Fibroblast of lung (primary cell): ENCODE data around the gene DCLRE1B. TPM values are rescaled to one million over a fixed set of nuclear protein-coding genes. Genes with fewer than 3 reads are reported as not detected.

ENCODE experiments used
- DNase-seq, 2 donors: peaks; one replicate each; pipeline versions ENCODE4 v3.0.0 to v3.0.0-alpha.2; 2010; ENCODE audit warnings: low read depth in 2 of 2
- H2AFZ ChIP-seq: 2 replicates; pipeline ENCODE4 v1.5.1; 2012; ENCODE audit warnings: low read length, control low read depth, inconsistent platforms
- H3K27ac ChIP-seq: 2 replicates; pipeline ENCODE4 v1.5.1; 2011; ENCODE audit warnings: low read length, control low read depth; ENCODE audit not compliant: insufficient read depth
- H3K27me3 ChIP-seq: 2 replicates; pipeline ENCODE4 v1.5.1; 2011; ENCODE audit warnings: mild to moderate bottlenecking, low read length; ENCODE audit not compliant: control insufficient read depth, insufficient read depth
- H3K36me3 ChIP-seq: 2 replicates; pipeline ENCODE4 v1.5.1; 2011; ENCODE audit warnings: low read length; ENCODE audit not compliant: control insufficient read depth, insufficient read depth
- H3K4me1 ChIP-seq: 2 replicates; pipeline ENCODE4 v1.5.1; 2011; ENCODE audit warnings: low read length; ENCODE audit not compliant: control insufficient read depth, insufficient read depth; ENCODE audit errors: extremely low read depth
- H3K4me2 ChIP-seq: 2 replicates; pipeline ENCODE4 v1.5.1; 2011; ENCODE audit warnings: low read length, control low read depth; ENCODE audit not compliant: insufficient read depth; ENCODE audit errors: extremely low read depth
- H3K4me3 ChIP-seq, 4 experiments: fragments of 200-600 bp in 1 of 4; sonication (generic) in 1 of 4; replicated peaks in 1 of 4; 2 replicates each; pipeline ENCODE4 v1.5.1; 2011 to 2016; ENCODE audit warnings: low read length in 4 of 4, low read depth in 3 of 4, mild to moderate bottlenecking in 3 of 4, control low read depth in 2 of 4, inconsistent platforms in 1 of 4, mixed read lengths in 1 of 4; ENCODE audit not compliant: insufficient read depth in 1 of 4; ENCODE audit errors: control extremely low read depth in 1 of 4
- H3K79me2 ChIP-seq: 2 replicates; pipeline ENCODE4 v1.5.1; 2012; ENCODE audit warnings: mild to moderate bottlenecking, low read length, inconsistent platforms; ENCODE audit not compliant: control insufficient read depth, insufficient read depth
- H3K9ac ChIP-seq: 2 replicates; pipeline ENCODE4 v1.5.1; 2011; ENCODE audit warnings: mild to moderate bottlenecking, low read length, control low read depth; ENCODE audit not compliant: insufficient read depth
- H3K9me3 ChIP-seq: 2 replicates; pipeline ENCODE4 v1.5.1; 2012; ENCODE audit warnings: low read depth, low read length; ENCODE audit not compliant: control insufficient read depth, insufficient read depth
- H4K20me1 ChIP-seq: 2 replicates; pipeline ENCODE4 v1.5.1; 2011; ENCODE audit warnings: low read length; ENCODE audit not compliant: control insufficient read depth, insufficient read depth; ENCODE audit errors: extremely low read depth
- CTCF ChIP-seq, 2 donors: IDR thresholded peaks in 1 of 2; conservative IDR thresholded peaks in 1 of 2; 1 replicate in 1 of 2; 2 replicates in 1 of 2; pipeline ENCODE4 v1.5.1; 2011 to 2012; ENCODE audit warnings: low read length in 2 of 2, control low read depth in 1 of 2, inconsistent platforms in 1 of 2, low read depth in 1 of 2, mild to moderate bottlenecking in 1 of 2
- EZH2 ChIP-seq: IDR thresholded peaks from 2 replicates; pipeline ENCODE4 v1.5.1; 2012; ENCODE audit warnings: low read length, control low read depth, mild to moderate bottlenecking; ENCODE audit errors: missing control alignments
- polyA plus RNA-seq, 2 donors: library from polyadenylated mRNA; depleted of rRNA in 1 of 2; stranded (reverse) in 1 of 2; unstranded in 1 of 2; fragments of >200 nt; gene quantifications; 2 replicates each; pipeline ENCODE4 v1.2.1, GENCODE V29; 2011 to 2012; ENCODE audit warnings: missing spikeins in 1 of 2
- total RNA-seq: library from RNA; depleted of rRNA; stranded (reverse); fragments of >200 nt; gene quantifications from 2 replicates; pipeline ENCODE4 v1.2.1, GENCODE V29; 2014

DCLRE1B gene
- total and polyA plus RNA-seq, 2 donors (not counting 1 experiment from before 2014, with no cell fraction given) = 0.66 to 3.4 TPM

GRCh38 chr1:113886417-113887401 is 18.4 kb upstream of the DCLRE1B start:
- H3K9ac ChIP-seq = no peak overlapping the region
- H3K79me2 ChIP-seq = no peaks in the 10 kb centered on the region
- H3K4me3 ChIP-seq = no peak overlapping the region
- TF ChIP-seq CTCF (conservative IDR thresholded peaks at IDR 0.05 in 1 of 2, IDR thresholded peaks at IDR 0.05 in 1 of 2; ENCODE audit: low read depth in 1 of 2, low read length in 2 of 2) = no peak
- no peak for TF ChIP-seq EZH2
- no peak overlapping the region for H2AFZ ChIP-seq
- no peaks in the 10 kb centered on the region for H3K27me3 ChIP-seq
- H3K36me3 ChIP-seq = no peaks in the 10 kb centered on the region
- H3K4me2 ChIP-seq = no peak overlapping the region
- H3K4me1 ChIP-seq = no peaks in the 10 kb centered on the region
- no peaks in the 10 kb centered on the region for H4K20me1 ChIP-seq
- no peak overlapping the region for H3K27ac ChIP-seq
- no peaks in the 10 kb centered on the region for H3K9me3 ChIP-seq
- DNase-seq = no peak

- no peaks in the 10 kb centered on the region for H3K4me1 ChIP-seq
- H3K27me3 ChIP-seq = no peaks in the 10 kb centered on the region
- H3K4me3 ChIP-seq = no peak within 1 kb of the TSS
- DNase-seq = no peak
- H3K36me3 ChIP-seq = no peaks in the 10 kb centered on the region
- H3K9me3 ChIP-seq = no peaks in the 10 kb centered on the region
- H2AFZ ChIP-seq = no peak within 1 kb of the TSS
- no peaks in the 10 kb centered on the region for H4K20me1 ChIP-seq
- no peak within 1 kb of the TSS for H3K27ac ChIP-seq
- H3K4me2 ChIP-seq = no peak within 1 kb of the TSS
- no peak within 1 kb of the TSS for H3K9ac ChIP-seq
- TF ChIP-seq CTCF (conservative IDR thresholded peaks at IDR 0.05 in 1 of 2, IDR thresholded peaks at IDR 0.05 in 1 of 2; ENCODE audit: low read depth in 1 of 2, low read length in 2 of 2) = no peak
- TF ChIP-seq EZH2 = no peak
- no peaks in the 10 kb centered on the region for H3K79me2 ChIP-seq
These were observed 17.5 kb upstream of the DCLRE1B start, which contains the start of gene BCL2L15 for GRCh38 chr1:113887402-113888175. BCL2L15 (minus strand) TSS chr1:113887581; CDS start chr1:113887375, 206 bp downstream.

GRCh38 chr1:113890816-113891215 is 14.3 kb upstream of the DCLRE1B start:
- H3K4me3 ChIP-seq = no peak overlapping the region
- H3K9me3 ChIP-seq = no peaks in the 10 kb centered on the region
- no peaks in the 10 kb centered on the region for H3K4me1 ChIP-seq
- peaks cover 2% of the 10 kb centered on the region for H3K36me3 ChIP-seq
- H3K27me3 ChIP-seq = no peaks in the 10 kb centered on the region
- no peak overlapping the region for H3K9ac ChIP-seq
- no peak overlapping the region for H3K27ac ChIP-seq
- H3K4me2 ChIP-seq = no peak overlapping the region
- H3K79me2 ChIP-seq = no peaks in the 10 kb centered on the region
- no peak for DNase-seq
- no peak for TF ChIP-seq CTCF (conservative IDR thresholded peaks at IDR 0.05 in 1 of 2, IDR thresholded peaks at IDR 0.05 in 1 of 2; ENCODE audit: low read depth in 1 of 2, low read length in 2 of 2)
- TF ChIP-seq EZH2 = no peak
- H4K20me1 ChIP-seq = no peaks in the 10 kb centered on the region
- no peak overlapping the region for H2AFZ ChIP-seq
